Raji (cell line): ENCODE data around the gene GPR22.

Experiments
- POLR2A ChIP-seq: IDR thresholded peaks from 2 replicates; pipeline ENCODE4 v1.6.1; 2011; ENCODE audit warnings: low read depth, low read length, control low read depth; ENCODE audit not compliant: insufficient read depth

Gene GPR22

DNA sequence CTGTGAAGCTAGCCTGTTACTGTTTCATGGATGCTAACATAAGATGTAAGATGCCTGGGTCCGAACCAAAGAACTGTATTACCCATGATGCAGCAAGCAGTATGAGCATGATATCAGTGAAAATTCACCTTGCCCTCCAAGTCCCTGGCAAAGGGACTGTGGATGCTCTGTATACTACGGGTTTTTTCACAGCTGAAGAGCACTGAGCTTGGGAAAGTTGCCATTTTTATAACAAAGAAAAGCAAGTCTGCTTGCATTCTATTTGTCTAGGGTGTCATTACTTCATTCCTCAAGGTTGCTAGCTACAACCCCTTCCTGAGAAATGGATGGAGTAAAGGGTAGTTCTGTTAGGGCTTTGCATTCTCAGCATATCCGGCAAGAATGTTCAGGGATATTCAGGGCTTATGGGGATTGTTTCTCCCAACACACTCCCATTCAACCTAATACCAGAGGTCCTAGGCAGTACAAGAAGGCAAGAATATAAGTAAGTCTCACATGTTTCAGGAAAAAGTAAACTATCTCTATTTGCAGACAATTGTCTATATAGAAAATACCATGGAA, 5.1 kb upstream of the GPR22 start:
- no peak for TF ChIP-seq POLR2A

DNA sequence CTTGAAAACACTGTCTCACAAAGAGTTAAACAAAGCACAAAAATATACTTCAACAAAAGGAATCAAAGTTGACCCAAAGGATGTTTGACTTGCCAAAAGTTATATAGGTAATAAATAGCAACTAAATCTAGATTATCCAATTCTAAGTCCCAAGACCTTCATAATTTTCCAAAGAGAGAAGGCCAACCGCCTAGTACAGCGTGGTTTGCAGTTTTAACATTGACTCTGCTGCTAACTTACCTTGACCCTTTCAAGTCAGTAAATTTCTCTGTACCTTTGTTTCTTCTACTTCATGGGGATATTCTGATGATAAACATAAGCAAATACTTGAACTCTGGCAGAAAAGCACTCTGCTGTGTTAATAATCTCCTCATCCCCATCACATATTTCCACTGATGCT, 1.9 kb upstream of the GPR22 start:
- TF ChIP-seq POLR2A = no peak

DNA sequence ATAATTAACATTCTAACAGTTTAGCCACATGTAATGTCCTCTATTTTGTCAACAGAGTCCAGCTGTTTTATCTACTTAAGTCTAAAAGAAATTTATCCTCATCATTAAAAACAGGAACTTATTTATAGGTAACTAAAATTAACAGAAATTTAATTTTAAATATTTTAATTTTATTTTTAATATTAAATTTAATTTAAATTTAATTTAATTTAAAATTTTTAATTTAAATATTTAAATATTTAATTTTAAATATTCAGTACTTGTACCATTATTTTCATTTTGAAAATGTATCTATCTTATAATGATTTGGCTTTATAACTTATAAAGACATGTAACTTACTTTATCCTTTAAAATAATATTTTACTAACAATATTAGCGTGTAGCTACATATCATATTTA, 1.0 kb upstream of the GPR22 start:
- no peak for TF ChIP-seq POLR2A

DNA sequence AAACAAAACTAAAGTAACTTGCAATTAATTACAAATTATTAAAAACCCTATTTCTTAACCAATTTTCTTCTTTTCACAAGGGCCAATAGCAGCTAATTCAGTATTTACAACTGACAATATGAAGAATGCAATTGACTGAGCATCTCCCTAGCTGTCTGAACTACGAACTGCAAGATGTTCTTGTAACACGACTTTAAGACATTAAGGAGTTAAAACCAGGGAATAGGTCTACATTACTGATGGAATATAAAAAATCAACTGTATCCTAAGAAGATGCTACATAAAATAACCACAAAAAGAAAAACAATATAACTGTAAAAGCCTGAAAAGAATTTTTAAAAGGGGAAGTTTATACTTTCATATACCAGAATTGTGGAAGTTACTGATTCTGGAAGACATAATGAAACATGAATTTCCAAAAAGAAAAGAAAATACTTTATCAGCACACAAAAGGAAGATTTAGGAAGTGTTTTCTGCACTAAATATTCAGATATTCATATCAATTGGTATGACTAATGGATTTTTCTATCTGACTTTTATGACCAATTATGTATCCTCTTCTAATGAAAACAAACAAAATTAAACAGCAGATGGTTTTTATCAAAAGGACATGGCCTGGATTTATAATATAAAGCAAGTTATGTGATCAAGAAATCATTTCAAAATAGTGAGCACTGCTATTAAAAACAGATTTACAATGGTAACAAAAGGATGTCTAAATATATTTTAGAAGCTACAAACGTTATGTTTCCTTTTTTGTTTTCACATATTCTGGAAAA, 1.6 kb downstream of the GPR22 start:
- no peak for TF ChIP-seq POLR2A

DNA sequence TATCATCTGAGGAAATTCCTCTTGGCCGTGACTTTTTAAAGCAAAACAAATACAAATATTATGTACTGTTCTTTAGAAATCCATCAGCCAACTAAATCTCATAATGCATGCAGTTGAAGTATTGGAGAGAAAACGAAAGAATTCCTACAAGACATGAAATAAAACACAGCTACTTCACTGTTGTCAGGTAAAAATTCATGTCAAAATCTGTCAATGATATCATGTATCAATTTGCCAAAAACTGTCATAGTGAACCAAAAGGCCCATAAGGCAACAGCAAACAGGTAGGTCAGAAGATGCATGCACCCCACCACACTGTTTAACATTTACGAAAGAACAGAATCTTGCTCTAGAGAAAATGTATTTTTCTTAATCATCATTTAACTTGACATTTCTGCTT, 2.3 kb downstream of the GPR22 start:
- TF ChIP-seq POLR2A = no peak

DNA sequence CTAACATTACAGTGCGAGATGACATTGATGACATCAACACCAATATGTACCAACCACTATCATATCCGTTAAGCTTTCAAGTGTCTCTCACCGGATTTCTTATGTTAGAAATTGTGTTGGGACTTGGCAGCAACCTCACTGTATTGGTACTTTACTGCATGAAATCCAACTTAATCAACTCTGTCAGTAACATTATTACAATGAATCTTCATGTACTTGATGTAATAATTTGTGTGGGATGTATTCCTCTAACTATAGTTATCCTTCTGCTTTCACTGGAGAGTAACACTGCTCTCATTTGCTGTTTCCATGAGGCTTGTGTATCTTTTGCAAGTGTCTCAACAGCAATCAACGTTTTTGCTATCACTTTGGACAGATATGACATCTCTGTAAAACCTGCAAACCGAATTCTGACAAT, 4.3 kb downstream of the GPR22 start:
- no peak for TF ChIP-seq POLR2A

DNA sequence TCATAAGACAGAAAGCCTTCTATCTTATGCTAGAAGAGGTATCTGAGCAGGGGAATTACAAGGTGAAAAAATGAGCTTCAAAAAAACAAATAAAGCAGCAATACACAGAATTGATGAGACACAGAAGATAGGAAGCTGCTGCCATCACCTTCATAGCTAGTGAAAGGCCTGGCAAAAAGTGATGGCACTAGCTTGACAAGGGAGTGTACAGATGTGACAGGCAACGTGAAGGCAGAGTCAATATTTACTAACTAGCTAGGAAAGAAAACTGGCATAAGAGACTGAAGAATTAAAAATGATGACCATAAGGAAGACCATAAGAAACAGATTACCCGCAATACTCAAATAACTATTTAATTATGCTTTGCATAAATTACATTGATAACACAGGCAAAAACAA, 9.4 kb downstream of the GPR22 start:
- TF ChIP-seq POLR2A = no peak

DNA sequence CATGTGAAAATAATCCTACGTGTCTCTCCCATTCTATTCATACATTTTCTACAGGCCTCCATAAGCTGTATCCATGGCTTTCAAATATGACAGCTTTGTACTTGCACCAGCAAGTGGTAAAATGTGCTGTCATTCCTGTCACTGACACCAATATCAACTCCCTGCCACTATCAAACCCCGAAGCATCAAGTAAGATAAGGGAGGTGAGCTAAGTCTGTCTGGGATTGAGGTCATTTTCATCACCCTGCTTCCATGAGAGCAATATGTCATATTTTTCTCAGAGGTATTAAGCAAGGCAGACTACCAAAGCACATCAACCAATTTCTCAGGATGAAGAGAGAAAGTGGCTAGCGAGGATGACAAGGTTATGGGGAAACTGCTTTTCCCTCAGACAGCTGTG, 11.1 kb downstream of the GPR22 start:
- TF ChIP-seq POLR2A = no peak

DNA sequence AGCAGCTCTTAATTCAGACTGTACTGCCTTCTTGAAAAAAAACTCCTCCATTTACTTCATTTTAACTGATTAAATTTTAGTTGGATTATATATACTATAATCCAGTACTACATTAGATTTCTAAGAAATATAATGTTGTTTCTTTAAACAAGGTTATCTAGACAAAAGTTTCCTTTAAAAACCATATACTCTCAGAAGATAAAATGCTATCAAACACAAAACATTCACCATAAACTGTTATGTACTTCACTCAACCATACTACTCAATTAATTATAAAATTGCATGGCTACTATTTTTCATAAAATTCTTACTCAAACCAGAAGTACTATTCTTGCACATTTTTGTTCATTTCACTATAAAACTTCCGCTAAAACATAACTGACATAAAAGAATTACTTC, 12.7 kb downstream of the GPR22 start:
- no peak for TF ChIP-seq POLR2A

DNA sequence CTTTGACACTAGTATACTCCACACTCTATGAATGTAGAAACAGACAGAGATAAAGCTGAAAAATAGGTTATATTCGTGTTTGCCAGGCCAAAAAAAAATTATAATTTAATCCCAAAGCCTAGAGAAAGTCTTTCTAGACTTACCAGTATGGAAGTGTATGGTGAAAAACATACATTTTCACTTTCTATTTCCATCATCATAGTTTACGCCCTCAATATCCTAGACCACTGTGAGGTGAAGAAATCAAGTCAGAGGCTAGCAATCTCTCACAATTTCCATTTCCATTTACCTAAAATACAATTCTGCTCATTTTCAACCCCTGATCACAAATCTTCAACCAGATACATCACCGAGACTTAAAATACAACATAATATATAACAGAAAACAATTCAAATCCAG, 16.2 kb downstream of the GPR22 start:
- TF ChIP-seq POLR2A = no peak

DNA sequence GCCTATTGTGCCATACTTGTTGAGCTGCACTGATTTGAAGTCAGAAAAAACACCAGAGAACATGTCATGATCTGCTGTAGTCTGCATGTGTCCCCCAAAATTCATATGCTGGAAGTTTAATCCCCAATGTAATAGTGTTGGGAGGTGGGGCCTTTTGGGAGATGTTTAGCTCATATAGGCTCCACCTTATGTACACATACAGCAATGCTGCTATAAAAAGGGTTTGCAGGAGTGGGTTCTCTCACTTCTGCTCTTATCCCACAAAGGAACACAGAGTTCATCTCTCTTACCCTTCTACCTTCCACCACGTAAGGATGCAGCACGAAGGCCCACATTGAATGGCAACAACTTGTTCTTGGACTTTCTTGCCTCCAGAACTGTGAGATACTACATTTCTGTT, 23.0 kb downstream of the GPR22 start:
- no peak for TF ChIP-seq POLR2A

DNA sequence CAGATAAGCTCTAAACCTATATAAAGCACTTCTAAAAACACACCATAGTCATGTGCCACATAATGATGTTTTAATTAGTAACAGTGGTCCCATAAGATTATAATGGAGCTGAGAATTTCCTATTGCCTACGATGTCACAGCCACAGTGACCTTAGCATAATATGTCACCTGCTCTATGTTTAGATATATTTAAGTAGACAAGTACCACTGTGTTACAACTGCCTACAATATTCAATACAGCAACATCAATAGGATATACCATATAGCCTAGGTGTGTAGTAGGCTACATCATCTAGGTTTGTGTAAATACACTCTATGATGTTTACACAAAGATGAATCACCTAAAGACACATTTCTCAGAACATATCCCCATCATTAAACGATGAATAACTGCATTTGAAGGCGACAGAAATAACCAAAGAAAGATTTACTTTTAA, 24.5 kb downstream of the GPR22 start:
- no peak for TF ChIP-seq POLR2A

DNA sequence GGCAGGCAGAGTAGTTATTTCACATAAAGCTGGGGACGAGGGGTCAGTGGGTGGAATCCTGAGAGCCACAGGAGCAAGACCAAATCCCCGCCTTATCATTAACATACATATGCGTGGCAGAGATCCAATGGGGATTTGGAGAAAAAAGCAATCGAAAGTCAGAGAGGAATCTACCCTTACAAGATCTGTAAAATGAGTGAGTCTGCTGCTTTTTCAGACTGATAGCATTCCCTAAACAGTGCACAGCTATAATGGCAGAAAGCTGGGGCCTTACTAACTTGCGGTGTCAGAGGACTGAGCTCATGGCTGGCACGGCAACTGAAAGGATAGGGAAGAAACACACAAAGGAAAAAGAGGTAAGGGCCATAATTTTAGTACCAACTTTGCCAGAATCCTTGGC, 25.0 kb downstream of the GPR22 start:
- no peak for TF ChIP-seq POLR2A

DNA sequence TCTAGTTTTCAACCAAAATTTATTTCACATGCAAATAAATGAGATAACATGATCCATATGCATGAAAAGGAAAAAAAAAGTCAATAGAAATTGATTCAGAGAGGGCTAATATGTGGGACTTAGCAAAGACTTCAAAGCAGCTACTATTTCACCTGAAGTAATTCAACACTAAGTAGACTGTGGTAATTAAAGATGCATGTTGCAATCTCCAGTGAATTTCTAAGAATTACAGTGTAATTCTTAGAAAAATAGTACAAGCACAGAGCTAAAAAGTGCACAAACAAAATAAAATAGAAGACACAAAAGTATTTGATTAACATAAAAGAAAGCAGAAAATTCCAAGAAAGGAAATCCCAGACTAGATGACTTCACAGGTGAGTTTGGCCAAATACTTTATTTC, 25.7 kb downstream of the GPR22 start:
- TF ChIP-seq POLR2A = no peak

DNA sequence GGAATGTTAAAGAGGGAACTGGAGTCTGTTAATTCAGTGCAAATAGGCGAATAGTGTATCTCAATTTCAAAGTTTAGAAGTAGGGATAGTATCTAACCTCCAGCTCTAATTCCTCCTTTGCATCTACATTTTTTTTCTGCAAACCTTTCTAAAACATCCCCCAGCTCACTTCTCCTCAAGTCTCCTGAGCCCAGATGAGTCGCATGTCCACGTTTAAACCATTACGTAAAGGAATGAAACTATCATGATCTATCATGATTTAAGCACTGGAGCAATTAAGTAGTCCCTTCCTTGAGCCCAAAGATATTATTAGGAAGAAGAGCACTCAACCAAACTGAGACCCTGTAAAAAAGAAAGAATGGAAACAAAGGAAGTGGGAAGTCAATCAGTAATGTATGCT, 29.9 kb downstream of the GPR22 start:
- TF ChIP-seq POLR2A = no peak

DNA sequence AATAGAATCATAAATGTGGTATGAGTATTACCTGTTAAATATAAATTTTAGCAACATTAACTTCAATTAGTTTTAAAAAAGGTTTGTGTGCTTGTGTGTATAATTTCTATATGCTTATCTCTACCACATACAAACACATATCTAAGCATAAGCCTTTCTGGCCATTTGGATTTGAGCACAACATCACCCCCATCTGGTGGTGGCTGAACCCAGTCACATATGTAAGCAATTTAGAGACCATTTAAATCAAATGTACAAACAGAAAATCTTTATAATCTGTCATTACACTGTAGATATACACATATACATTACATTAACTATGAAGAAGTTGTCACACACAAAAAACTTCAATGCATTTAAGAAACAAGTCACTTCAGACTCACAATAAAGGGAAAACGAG, 31.7 kb downstream of the GPR22 start:
- TF ChIP-seq POLR2A = no peak

DNA sequence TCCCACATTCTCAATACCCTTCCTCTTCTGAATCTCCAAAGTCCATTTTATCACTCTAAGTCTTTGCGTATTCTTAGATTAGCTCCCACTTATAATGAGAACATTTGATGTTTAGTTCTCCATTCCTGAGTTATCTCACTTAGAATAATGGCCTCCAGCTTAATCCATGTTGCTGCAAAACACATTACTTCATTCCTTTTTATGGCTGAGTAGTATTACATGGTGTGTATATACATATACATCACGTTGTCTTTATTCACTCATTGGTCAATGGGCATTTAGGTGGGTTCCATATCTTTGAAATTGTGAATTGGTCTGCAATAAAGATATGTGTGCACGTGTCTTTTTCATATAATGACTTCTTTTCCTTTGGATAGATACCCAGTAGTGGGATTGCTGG, 32.3 kb downstream of the GPR22 start:
- no peak for TF ChIP-seq POLR2A
